ENCODE data around the gene HOXA6. TPM values are rescaled to one million over a fixed set of nuclear protein-coding genes. Genes with fewer than 3 reads are reported as not detected.

HOXA6 gene
- total and polyA plus RNA-seq, 4 experiments from 2014 or later = not detected

DNA sequence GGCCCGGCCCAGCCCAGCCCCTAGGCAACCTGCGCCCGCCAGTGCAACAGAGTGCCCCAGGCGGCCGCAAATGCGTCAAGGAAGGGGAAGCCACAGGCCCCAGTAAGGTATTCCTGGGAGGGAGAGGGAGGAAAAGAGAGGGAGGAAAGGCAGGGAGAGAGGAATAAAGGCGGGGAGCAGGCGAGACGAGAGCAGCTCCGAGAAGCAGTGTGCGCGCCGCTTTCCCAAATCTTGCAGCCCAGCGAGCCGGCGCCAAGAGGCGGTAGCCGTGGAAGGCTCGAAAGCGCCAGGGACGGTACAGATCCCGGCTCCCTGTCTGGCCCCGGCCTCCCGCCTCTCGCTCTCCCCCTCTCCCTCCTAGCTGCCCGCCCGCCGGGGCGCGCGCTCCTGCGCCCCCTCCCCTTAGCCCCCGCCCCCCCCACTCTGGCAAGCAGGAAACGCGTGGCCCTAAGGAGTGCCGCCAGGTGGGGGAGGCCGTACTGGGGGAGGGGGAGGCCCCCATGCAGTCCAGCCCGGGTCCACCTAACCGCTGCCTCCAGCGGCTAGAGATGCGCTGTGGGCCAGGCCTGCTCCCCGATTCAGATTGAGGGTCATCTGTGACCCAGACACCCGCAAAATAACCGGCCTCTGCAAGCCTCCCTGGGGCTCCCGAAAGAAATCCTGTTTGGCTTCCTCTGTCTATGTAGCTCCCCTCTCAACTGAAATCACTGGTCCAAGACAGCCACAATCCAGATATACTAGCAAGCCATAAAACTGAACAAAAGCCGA, 22.3 kb upstream of the HOXA6 start:
- intact Hi-C loops (cut with micrococcal nuclease) = loop anchor here (5.0 to 10.0 kb wide), 4 partner anchors 665 to 1308 kb away; partner anchors contain the start of gene SNX10
- POLR2A ChIA-PET (ENCODE audit: partially characterized antibody) = interaction anchor here (1.5 to 2.7 kb wide), 2 partner anchors 14 to 17 kb away, joined by 7 to 9 read pairs; no protein-coding TSS in a partner anchor
- CTCF ChIA-PET (ENCODE audit: partially characterized antibody) = interaction anchor here (1.0 to 1.9 kb wide), 5 partner anchors 9 to 800 kb away, joined by 3 to 12 read pairs (median 4); no protein-coding TSS in a partner anchor
- peak in 1 of 5 donors; percentile 26 for DNase-seq
- peaks cover 55 to 61% of the 10 kb centered on the region in 2 donors for H3K27me3 Mint-ChIP-seq
- Histone ChIP-seq H3K27me3 (ENCODE audit: insufficient read depth, low read length) (peaks cover 92% of the 10 kb centered on the region), H3K4me3 (ENCODE audit: low read length in 2 of 2) (no peak overlapping the region), H3K9me3 (ENCODE audit: control insufficient read depth in 1 of 2, low read length in 2 of 2) (no peaks in the 10 kb centered on the region), H3K36me3 (ENCODE audit: insufficient read depth, low read length) (no peaks in the 10 kb centered on the region), H3K27ac (ENCODE audit: low read depth, low read length) (no peak overlapping the region), H3K4me1 (ENCODE audit: insufficient read depth, low read length) (peaks cover 56% of the 10 kb centered on the region)
- peaks cover 0 to 48% (median 7%) of the 10 kb centered on the region in 8 donors for H3K9me3 Mint-ChIP-seq
- H3K36me3 Mint-ChIP-seq = peaks cover 0 to 2% of the 10 kb centered on the region in 2 donors
- peak overlapping the region in 6 of 8 donors; percentile 17 to 62 (median 43) for H3K4me3 Mint-ChIP-seq
- H3K4me1 Mint-ChIP-seq = peaks cover 19 to 49% (median 28%) of the 10 kb centered on the region in 4 donors
- H3K27ac Mint-ChIP-seq = peak overlapping the region in 3 of 7 donors; percentile 46 to 83 (median 57)

- no peaks in the 10 kb centered on the region for H3K36me3 ChIP-seq (ENCODE audit: insufficient read depth, low read length)
- H3K36me3 Mint-ChIP-seq = peaks cover 0 to 2% of the 10 kb centered on the region in 2 donors
- peaks cover 59 to 68% of the 10 kb centered on the region in 2 donors for H3K27me3 Mint-ChIP-seq
- H3K4me1 Mint-ChIP-seq = peaks cover 21 to 45% (median 32%) of the 10 kb centered on the region in 4 donors
- H3K4me3 Mint-ChIP-seq = peak overlapping the region in 7 of 8 donors; percentile 33 to 77 (median 65)
- H3K27ac ChIP-seq (ENCODE audit: low read depth, low read length) = no peak overlapping the region
- peaks cover 92% of the 10 kb centered on the region for H3K27me3 ChIP-seq (ENCODE audit: insufficient read depth, low read length)
- ChIA-PET CTCF (ENCODE audit: partially characterized antibody) (interaction anchor here (1.0 to 2.0 kb wide), 4 partner anchors 11 to 19 kb away, joined by 3 to 18 read pairs (median 4); no protein-coding TSS in a partner anchor), POLR2A (ENCODE audit: partially characterized antibody) (interaction anchor here (1.0 kb wide), 1 partner anchor 22 kb away, joined by 3 read pairs; no protein-coding TSS in a partner anchor)
- DNase-seq = peak in 1 of 5 donors; percentile 31
- intact Hi-C loops (cut with micrococcal nuclease) = loop anchor here (1.0 to 10.0 kb wide), 5 partner anchors 11 to 1306 kb away; partner anchors contain the start of gene SNX10
- peak overlapping the region in 6 of 7 donors; percentile 20 to 85 (median 82) for H3K27ac Mint-ChIP-seq
- no peak overlapping the region for H3K4me3 ChIP-seq (ENCODE audit: low read length in 2 of 2)
- H3K9me3 ChIP-seq (ENCODE audit: control insufficient read depth in 1 of 2, low read length in 2 of 2) = no peaks in the 10 kb centered on the region
- H3K4me1 ChIP-seq (ENCODE audit: insufficient read depth, low read length) = peaks cover 51% of the 10 kb centered on the region
- peaks cover 0 to 57% (median 7%) of the 10 kb centered on the region in 8 donors for H3K9me3 Mint-ChIP-seq
Measured at GRCh38 chr7:27168265-27168947, 20.8 kb upstream of the HOXA6 start.

DNA sequence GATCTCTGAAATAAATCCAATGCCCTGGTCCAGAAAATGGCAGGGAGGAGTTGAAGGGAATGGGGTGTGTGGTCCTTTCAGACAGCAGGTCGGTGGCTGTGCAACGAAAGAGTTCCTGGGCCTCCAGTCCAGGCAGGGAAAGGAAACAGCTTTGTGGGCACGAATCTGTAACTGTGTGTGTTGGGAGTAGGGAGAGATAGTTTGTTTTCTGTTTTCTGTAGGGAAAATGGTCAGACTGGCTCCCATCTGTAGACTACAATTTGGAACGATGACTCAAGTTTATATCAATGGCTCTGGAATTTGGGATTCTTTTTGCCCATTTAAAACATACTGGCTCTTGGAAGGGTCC, 20.3 kb upstream of the HOXA6 start:
- Histone ChIP-seq H3K27me3 (ENCODE audit: insufficient read depth, low read length) (peaks cover 92% of the 10 kb centered on the region), H3K27ac (ENCODE audit: low read depth, low read length) (no peak overlapping the region), H3K4me3 (ENCODE audit: low read length in 2 of 2) (no peak overlapping the region), H3K36me3 (ENCODE audit: insufficient read depth, low read length) (no peaks in the 10 kb centered on the region), H3K9me3 (ENCODE audit: control insufficient read depth in 1 of 2, low read length in 2 of 2) (no peaks in the 10 kb centered on the region), H3K4me1 (ENCODE audit: insufficient read depth, low read length) (peaks cover 48% of the 10 kb centered on the region)
- POLR2A ChIA-PET (ENCODE audit: partially characterized antibody) = interaction anchor here (0.6 to 1.0 kb wide), 2 partner anchors 23 to 26 kb away, joined by 3 read pairs; no protein-coding TSS in a partner anchor
- Mint-ChIP-seq H3K4me3 (peak overlapping the region in 6 of 8 donors; percentile 4 to 43 (median 28)), H3K4me1 (peaks cover 21 to 45% (median 31%) of the 10 kb centered on the region in 4 donors), H3K27ac (peak overlapping the region in 4 of 7 donors; percentile 57 to 85 (median 82)), H3K36me3 (peaks cover 0 to 2% of the 10 kb centered on the region in 2 donors), H3K9me3 (peaks cover 0 to 57% (median 7%) of the 10 kb centered on the region in 8 donors), H3K27me3 (peaks cover 61 to 72% of the 10 kb centered on the region in 2 donors)
- no peak for DNase-seq
- CTCF ChIA-PET (ENCODE audit: partially characterized antibody) = interaction anchor here (1.0 to 2.0 kb wide), 4 partner anchors 10 to 20 kb away, joined by 3 to 18 read pairs (median 4); no protein-coding TSS in a partner anchor
- intact Hi-C loops (cut with micrococcal nuclease) = loop anchor here (1.0 to 10.0 kb wide), 5 partner anchors 11 to 1306 kb away; partner anchors contain the start of gene SNX10

- H3K27ac ChIP-seq (ENCODE audit: low read depth, low read length) = no peak overlapping the region
- H3K36me3 ChIP-seq (ENCODE audit: insufficient read depth, low read length) = no peaks in the 10 kb centered on the region
- peaks cover 90% of the 10 kb centered on the region for H3K27me3 ChIP-seq (ENCODE audit: insufficient read depth, low read length)
- no peaks in the 10 kb centered on the region for H3K9me3 ChIP-seq (ENCODE audit: control insufficient read depth in 1 of 2, low read length in 2 of 2)
- CTCF ChIA-PET (ENCODE audit: partially characterized antibody) = interaction anchor here (1.0 to 2.1 kb wide), 7 partner anchors 10 to 1305 kb away, joined by 3 to 5 read pairs (median 3); no protein-coding TSS in a partner anchor
- POLR2A ChIA-PET (ENCODE audit: partially characterized antibody) = interaction anchor here (1.0 to 1.9 kb wide), 4 partner anchors 12 to 23 kb away, joined by 3 to 5 read pairs (median 4); no protein-coding TSS in a partner anchor
- intact Hi-C loops (cut with micrococcal nuclease) = loop anchor here (5.0 to 10.0 kb wide), 4 partner anchors 662 to 1305 kb away; partner anchors contain the start of gene SNX10
- Mint-ChIP-seq H3K4me3 (peak overlapping the region in 5 of 8 donors; percentile 7 to 60 (median 36)), H3K9me3 (peaks cover 0 to 54% (median 5%) of the 10 kb centered on the region in 8 donors), H3K36me3 (no peaks in the 10 kb centered on the region), H3K27me3 (peaks cover 55 to 68% of the 10 kb centered on the region in 2 donors), H3K27ac (peak overlapping the region in 5 of 7 donors; percentile 50 to 85 (median 57)), H3K4me1 (peaks cover 14 to 37% (median 23%) of the 10 kb centered on the region in 4 donors)
- H3K4me3 ChIP-seq (ENCODE audit: low read length in 2 of 2) = no peak overlapping the region
- DNase-seq = no peak
- peaks cover 37% of the 10 kb centered on the region for H3K4me1 ChIP-seq (ENCODE audit: insufficient read depth, low read length)
Measured at GRCh38 chr7:27166531-27167505, 19.2 kb upstream of the HOXA6 start.

- H3K4me1 ChIP-seq (ENCODE audit: insufficient read depth, low read length) = peaks cover 35% of the 10 kb centered on the region
- H3K36me3 Mint-ChIP-seq = no peaks in the 10 kb centered on the region
- peaks cover 51 to 62% of the 10 kb centered on the region in 2 donors for H3K27me3 Mint-ChIP-seq
- no peaks in the 10 kb centered on the region for H3K36me3 ChIP-seq (ENCODE audit: insufficient read depth, low read length)
- H3K4me3 ChIP-seq (ENCODE audit: low read length in 2 of 2) = no peak overlapping the region
- peak overlapping the region in 5 of 7 donors; percentile 8 to 92 (median 80) for H3K27ac Mint-ChIP-seq
- POLR2A ChIA-PET (ENCODE audit: partially characterized antibody) = interaction anchor here (1.0 to 1.9 kb wide), 4 partner anchors 11 to 24 kb away, joined by 3 to 5 read pairs (median 4); no protein-coding TSS in a partner anchor
- CTCF ChIA-PET (ENCODE audit: partially characterized antibody) = interaction anchor here (1.0 to 2.1 kb wide), 6 partner anchors 11 to 1304 kb away, joined by 3 to 5 read pairs (median 4); no protein-coding TSS in a partner anchor
- DNase-seq = peak in 1 of 5 donors; percentile 29
- no peak overlapping the region for H3K27ac ChIP-seq (ENCODE audit: low read depth, low read length)
- peak overlapping the region; percentile 26 to 74 (median 60) for H3K4me3 Mint-ChIP-seq
- no peaks in the 10 kb centered on the region for H3K9me3 ChIP-seq (ENCODE audit: control insufficient read depth in 1 of 2, low read length in 2 of 2)
- H3K9me3 Mint-ChIP-seq = peaks cover 0 to 50% (median 5%) of the 10 kb centered on the region in 8 donors
- H3K27me3 ChIP-seq (ENCODE audit: insufficient read depth, low read length) = peaks cover 84% of the 10 kb centered on the region
- intact Hi-C loops (cut with micrococcal nuclease) = loop anchor here (5.0 to 10.0 kb wide), 4 partner anchors 661 to 1304 kb away; partner anchors contain the start of gene SNX10
- H3K4me1 Mint-ChIP-seq = peaks cover 14 to 33% (median 20%) of the 10 kb centered on the region in 4 donors
Measured at GRCh38 chr7:27165996-27166530, 18.5 kb upstream of the HOXA6 start.
